ENCODE measurements around the gene TCEA3. TPM values are rescaled to one million over a fixed set of nuclear protein-coding genes. Genes with fewer than 3 reads are reported as not detected.

Gene TCEA3
- polyA plus RNA-seq, 1 donor (not counting 4 experiments of a cell fraction or from before 2014, with no cell fraction given), result 0.38 TPM

GRCh38 chr1:23370330-23370708, 54.2 kb downstream of the TCEA3 start:
- peak overlapping the region; percentile 87 for H3K4me2 ChIP-seq (ENCODE audit: control insufficient read depth, extremely low read depth, insufficient read depth, low read depth, low read length)
- peaks cover 16% of the 10 kb centered on the region for H3K79me2 ChIP-seq (ENCODE audit: control insufficient read depth, insufficient read depth, low read length)
- peak overlapping the region; percentile 97 for H3K27ac ChIP-seq (ENCODE audit: control insufficient read depth, insufficient read depth, low read length)
- no peak for FAIRE-seq
- H3K4me3 ChIP-seq (ENCODE audit: control insufficient read depth in 2 of 3, extremely low read depth in 1 of 3, insufficient read depth in 2 of 3, low read depth in 1 of 3, low read length in 3 of 3), result peak overlapping the region in 2 of 3 experiments; percentile 73 to 100
- peak overlapping the region; percentile 97 for H3K9ac ChIP-seq (ENCODE audit: control insufficient read depth, extremely low read depth, insufficient read depth, low read length)
- peaks cover 3% of the 10 kb centered on the region for H3K9me1 ChIP-seq (ENCODE audit: control insufficient read depth, extremely low read depth, insufficient read depth, low read length)
- TF ChIP-seq EZH2 (IDR thresholded peaks at IDR 0.05; ENCODE audit: low read length) (no peak), CTCF (optimal IDR thresholded peaks at IDR 0.05 in 1 of 3, IDR thresholded peaks at IDR 0.05 in 1 of 3, conservative IDR thresholded peaks at IDR 0.05 in 1 of 3; ENCODE audit: extremely low read depth in 1 of 3, insufficient read depth in 2 of 3, low read length in 3 of 3) (no peak)
- H3K9me3 ChIP-seq (ENCODE audit: control insufficient read depth, low read depth, low read length), result no peaks in the 10 kb centered on the region
- DNase-seq (ENCODE audit: low read depth, low spot score), result no peak
- H3K4me1 ChIP-seq (ENCODE audit: control insufficient read depth, extremely low read depth, insufficient read depth, low read length), result peaks cover 35% of the 10 kb centered on the region
- no peak overlapping the region for H2AFZ ChIP-seq (ENCODE audit: control insufficient read depth, low read length)
- H4K20me1 ChIP-seq (ENCODE audit: control insufficient read depth, extremely low read depth, insufficient read depth, low read length), result no peaks in the 10 kb centered on the region
- peaks cover 0 to 1% of the 10 kb centered on the region in 2 experiments for H3K36me3 ChIP-seq (ENCODE audit: control insufficient read depth in 2 of 2, extremely low read depth in 1 of 2, insufficient read depth in 2 of 2, low read length in 2 of 2)
- dilution Hi-C loops (cut with MboI; ENCODE audit: extremely low pct_ligation_motif_present, low sequenced_read_pairs), result no loop called here
- no peaks in the 10 kb centered on the region for H3K27me3 ChIP-seq (ENCODE audit: control insufficient read depth, extremely low read depth, insufficient read depth, low read length)

- Histone ChIP-seq H3K27ac (ENCODE audit: control insufficient read depth, insufficient read depth, low read length) (peak within 1 kb of the TSS; percentile 97), H3K4me1 (ENCODE audit: control insufficient read depth, extremely low read depth, insufficient read depth, low read length) (peaks cover 35% of the 10 kb centered on the region), H4K20me1 (ENCODE audit: control insufficient read depth, extremely low read depth, insufficient read depth, low read length) (no peaks in the 10 kb centered on the region), H3K27me3 (ENCODE audit: control insufficient read depth, extremely low read depth, insufficient read depth, low read length) (no peaks in the 10 kb centered on the region), H3K36me3 (ENCODE audit: control insufficient read depth in 2 of 2, extremely low read depth in 1 of 2, insufficient read depth in 2 of 2, low read length in 2 of 2) (peaks cover 1 to 5% of the 10 kb centered on the region in 2 experiments), H3K9me1 (ENCODE audit: control insufficient read depth, extremely low read depth, insufficient read depth, low read length) (peaks cover 3% of the 10 kb centered on the region), H2AFZ (ENCODE audit: control insufficient read depth, low read length) (peak within 1 kb of the TSS; percentile 100), H3K4me3 (ENCODE audit: control insufficient read depth in 2 of 3, extremely low read depth in 1 of 3, insufficient read depth in 2 of 3, low read depth in 1 of 3, low read length in 3 of 3) (peak within 1 kb of the TSS; percentile 73 to 100 (median 94)), H3K9me3 (ENCODE audit: control insufficient read depth, low read depth, low read length) (peaks cover 3% of the 10 kb centered on the region), H3K4me2 (ENCODE audit: control insufficient read depth, extremely low read depth, insufficient read depth, low read depth, low read length) (peak within 1 kb of the TSS; percentile 87), H3K79me2 (ENCODE audit: control insufficient read depth, insufficient read depth, low read length) (peaks cover 21% of the 10 kb centered on the region), H3K9ac (ENCODE audit: control insufficient read depth, extremely low read depth, insufficient read depth, low read length) (peak within 1 kb of the TSS; percentile 97)
- dilution Hi-C loops (cut with MboI; ENCODE audit: extremely low pct_ligation_motif_present, low sequenced_read_pairs), result no loop called here
- TF ChIP-seq CTCF (optimal IDR thresholded peaks at IDR 0.05 in 1 of 3, IDR thresholded peaks at IDR 0.05 in 1 of 3, conservative IDR thresholded peaks at IDR 0.05 in 1 of 3; ENCODE audit: extremely low read depth in 1 of 3, insufficient read depth in 2 of 3, low read length in 3 of 3), result no peak
- TF ChIP-seq EZH2 (IDR thresholded peaks at IDR 0.05; ENCODE audit: low read length), result no peak
- DNase-seq (ENCODE audit: low read depth, low spot score), result no peak
- no peak for FAIRE-seq
These were observed 55.1 kb downstream of the TCEA3 start, which contains the start of gene ZNF436 for GRCh38 chr1:23369335-23370013. TSS of gene ZNF436 (minus strand) at chr1:23369836. CDS start at chr1:23368005, 1,831 bp downstream.

Measured in keratinocyte (primary cell).